ENCODE results near the gene CDCP2. TPM values are rescaled to one million over a fixed set of nuclear protein-coding genes. Genes with fewer than 3 reads are reported as not detected.

CDCP2 gene
- total and polyA plus RNA-seq, 2 of the 8 experiments (the other 6 are each of a cell fraction or from before 2014, with no cell fraction given): not detected

DNA sequence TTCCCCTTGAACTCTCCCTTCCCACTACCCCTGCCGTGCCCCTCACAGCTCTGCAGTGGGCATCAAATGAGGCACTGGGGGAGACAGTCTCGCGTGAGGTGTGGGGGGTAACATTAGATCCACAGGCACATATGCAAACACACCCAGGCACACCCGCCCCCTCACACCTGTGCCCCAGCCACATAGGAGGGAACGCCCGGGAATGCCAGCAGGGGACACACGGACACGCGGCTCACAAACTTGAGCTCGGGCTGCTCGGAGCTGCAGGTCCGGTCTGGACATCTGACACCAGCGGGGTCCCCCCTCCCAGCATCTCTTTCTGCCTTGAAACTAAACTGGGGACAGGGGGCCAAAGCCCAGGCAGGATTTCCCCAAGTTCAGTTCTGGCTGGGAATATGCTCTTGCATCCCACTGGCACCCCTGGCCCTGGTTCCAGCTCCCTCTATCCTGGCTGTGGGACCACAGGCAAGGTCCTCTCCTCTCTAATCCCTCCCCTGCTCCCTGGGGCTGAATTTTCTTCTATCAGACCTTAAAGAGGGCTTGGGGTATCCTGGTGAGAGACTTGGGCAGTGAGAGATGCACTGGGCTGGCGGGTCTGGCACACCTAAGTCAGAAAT, 30.6 kb downstream of the CDCP2 start (continued):
- TF ChIP-seq, protein P1, sequence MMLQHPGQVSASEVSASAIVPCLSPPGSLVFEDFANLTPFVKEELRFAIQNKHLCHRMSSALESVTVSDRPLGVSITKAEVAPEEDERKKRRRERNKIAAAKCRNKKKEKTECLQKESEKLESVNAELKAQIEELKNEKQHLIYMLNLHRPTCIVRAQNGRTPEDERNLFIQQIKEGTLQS (IDR thresholded peaks at IDR 0.05; ENCODE audit: insufficient read depth, low read depth, low read length): no peak
- TF ChIP-seq SUZ12 (IDR thresholded peaks at IDR 0.05; ENCODE audit: low read length) (0 out of 2 replicates have a peak, but pooled peaks have one; percentile 15), ASH2L (IDR thresholded peaks at IDR 0.05; ENCODE audit: low read length) (no peak), BRCA1 (IDR thresholded peaks at IDR 0.05; ENCODE audit: low read depth, low read length) (no peak)

All from H1 (cell line).